ENCODE data around the gene MYO1A. TPM values are rescaled to one million over a fixed set of nuclear protein-coding genes. Genes with fewer than 3 reads are reported as not detected.
"Not testable (repeated sequence)": the region's sequence is repeated elsewhere in the genome, so short reads cannot be mapped to it uniquely, and the experiment has no call there.

Gene MYO1A
- total RNA-seq, 4 donors from 2014 or later: 0.38 to 0.48 TPM; not detected in 2

DNA sequence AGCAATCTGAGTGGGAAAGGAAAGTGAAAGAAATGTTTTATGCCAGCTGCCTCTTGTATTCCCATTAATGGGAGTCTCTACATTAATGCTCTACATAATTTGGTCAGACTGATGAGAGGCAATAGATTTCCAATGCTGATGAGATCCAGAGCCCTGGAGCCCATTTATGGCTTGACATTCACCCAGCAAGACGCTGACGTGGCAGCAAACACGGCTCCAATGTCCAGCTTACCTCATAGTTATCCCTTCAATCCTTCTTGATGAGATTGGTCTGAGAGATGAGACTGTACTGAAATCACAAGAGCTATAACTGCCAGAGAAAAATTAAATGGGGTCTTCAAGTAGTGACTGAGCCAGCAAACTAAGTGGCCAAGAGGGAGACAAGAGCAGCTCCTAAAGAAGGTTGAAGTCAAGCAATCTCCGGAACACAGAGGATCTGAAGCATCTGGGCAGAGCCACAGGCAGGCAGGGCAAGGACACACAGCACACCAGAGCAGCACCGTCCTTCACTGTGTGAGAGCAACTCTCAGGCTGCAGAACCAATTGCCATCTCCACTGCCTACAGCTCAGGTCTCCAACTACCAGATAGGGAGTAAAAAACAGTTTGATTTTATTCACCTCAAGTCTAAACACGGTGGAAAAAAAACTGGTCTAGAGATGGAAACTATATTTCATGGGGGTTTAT, 7.3 kb upstream of the MYO1A start:
- Histone ChIP-seq H3K9me3 (no peaks in the 10 kb centered on the region), H3K4me1 (no peaks in the 10 kb centered on the region), H3K4me3 (no peak overlapping the region), H3K36me3 (peaks cover 7 to 46% (median 13%) of the 10 kb centered on the region in 3 donors), H3K27me3 (no peaks in the 10 kb centered on the region), H3K27ac (peak overlapping the region in 2 of 4 donors; percentile 10 to 16)
- intact Hi-C loops (cut with DNase I): no loop called here
- WGBS, 2 donors: 81 to 91% methylated on average over 6 of the region's 6 CpGs
- DNase-seq: no peak
- no peak for TF ChIP-seq POLR2A (IDR thresholded peaks at IDR 0.05)
- no peak for TF ChIP-seq CTCF (IDR thresholded peaks at IDR 0.05)

- Histone ChIP-seq H3K27me3 (no peaks in the 10 kb centered on the region), H3K9me3 (no peaks in the 10 kb centered on the region), H3K4me1 (no peaks in the 10 kb centered on the region), H3K4me3 (no peak overlapping the region), H3K36me3 (peaks cover 7 to 44% (median 13%) of the 10 kb centered on the region in 3 donors), H3K27ac (no peak overlapping the region)
- intact Hi-C loops (cut with DNase I): no loop called here
- 23 to 46% methylated on average over 3 of the region's 3 CpGs for WGBS, 2 donors
- DNase-seq: no peak
- TF ChIP-seq POLR2A (IDR thresholded peaks at IDR 0.05): no peak
- no peak for TF ChIP-seq CTCF (IDR thresholded peaks at IDR 0.05)
Observed at GRCh38 chr12:57055824-57056223, 5.9 kb upstream of the MYO1A start.

DNA sequence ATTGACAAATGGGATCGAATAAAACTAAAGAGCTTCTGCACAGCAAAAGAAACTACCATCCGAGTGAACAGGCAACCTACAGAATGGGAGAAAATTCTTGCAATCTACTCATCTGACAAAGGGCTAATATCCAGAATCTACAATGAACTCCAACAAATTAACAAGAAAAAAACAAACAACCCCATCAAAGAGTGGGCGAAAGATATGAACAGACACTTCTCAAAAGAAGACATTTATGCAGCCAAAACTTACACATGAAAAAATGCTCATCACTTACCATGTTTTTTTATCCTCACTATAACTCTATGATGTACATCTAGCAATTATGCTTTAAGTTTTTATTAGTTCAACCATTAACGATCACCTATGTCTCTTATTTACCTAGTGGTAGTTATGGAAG, 4.0 kb upstream of the MYO1A start:
- H3K4me3 ChIP-seq; H3K27me3 ChIP-seq; DNase-seq; intact Hi-C loops (cut with DNase I); H3K4me1 ChIP-seq; H3K27ac ChIP-seq; H3K9me3 ChIP-seq: not testable (repeated sequence)
- H3K36me3 ChIP-seq: peaks cover 0 to 25% (median 7%) of the 10 kb centered on the region in 3 donors
- 95 to 98% methylated on average over 4 of the region's 4 CpGs for WGBS, 2 donors

GRCh38 chr12:57053146-57053545, 3.2 kb upstream of the MYO1A start:
- H3K27ac ChIP-seq; H3K27me3 ChIP-seq; H3K4me3 ChIP-seq; intact Hi-C loops (cut with DNase I); DNase-seq; H3K4me1 ChIP-seq; H3K9me3 ChIP-seq: not testable (repeated sequence)
- H3K36me3 ChIP-seq: peaks cover 0 to 17% (median 0%) of the 10 kb centered on the region in 3 donors
- 95 to 100% methylated on average over 4 of the region's 4 CpGs for WGBS, 2 donors

- peaks cover 0 to 14% (median 0%) of the 10 kb centered on the region in 4 donors for H3K27me3 ChIP-seq
- no peak for DNase-seq
- no peak overlapping the region for H3K27ac ChIP-seq
- 89 to 100% methylated on average over 1 of the region's 1 CpG for WGBS, 2 donors
- H3K4me1 ChIP-seq: no peaks in the 10 kb centered on the region
- intact Hi-C loops (cut with DNase I): no loop called here
- H3K4me3 ChIP-seq: no peak overlapping the region
- H3K36me3 ChIP-seq: no peaks in the 10 kb centered on the region
- TF ChIP-seq CTCF (IDR thresholded peaks at IDR 0.05): no peak
- no peak for TF ChIP-seq POLR2A (IDR thresholded peaks at IDR 0.05)
- no peaks in the 10 kb centered on the region for H3K9me3 ChIP-seq
Observed at GRCh38 chr12:57051011-57051410, 1.1 kb upstream of the MYO1A start.

DNA sequence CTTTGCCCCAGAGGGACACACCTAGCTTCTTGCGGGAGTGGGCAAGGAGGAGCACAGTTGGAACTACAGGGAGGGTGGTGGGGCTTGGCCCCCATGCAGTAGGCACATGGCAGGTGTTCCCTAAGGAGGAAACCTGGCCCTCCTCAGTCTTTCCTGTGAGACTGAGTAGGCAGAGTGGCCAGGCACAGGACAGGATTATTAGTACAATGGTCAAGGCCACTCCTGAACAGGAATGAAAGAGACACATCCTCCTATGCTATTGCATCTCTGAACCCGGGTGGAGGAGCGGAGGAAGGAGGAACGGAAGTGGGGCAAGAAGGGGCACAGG, 846 bp downstream of the MYO1A start:
- intact Hi-C loops (cut with DNase I): no loop called here
- Histone ChIP-seq H3K9me3 (no peaks in the 10 kb centered on the region), H3K4me3 (no peak overlapping the region), H3K36me3 (no peaks in the 10 kb centered on the region), H3K4me1 (no peaks in the 10 kb centered on the region), H3K27me3 (peaks cover 0 to 24% (median 0%) of the 10 kb centered on the region in 4 donors), H3K27ac (no peak overlapping the region)
- WGBS, 2 donors: 53 to 83% methylated on average over 3 to 4 of the region's 4 CpGs
- DNase-seq: no peak
- TF ChIP-seq CTCF (IDR thresholded peaks at IDR 0.05): no peak
